SIG-M5 (cell line): Measurements from ENCODE around the gene KRTAP10-1.

Source experiments
- DNase-seq: peaks from one replicate; lab custom pipeline; 2025; lab: John Stamatoyannopoulos, UW

KRTAP10-1 gene

DNA sequence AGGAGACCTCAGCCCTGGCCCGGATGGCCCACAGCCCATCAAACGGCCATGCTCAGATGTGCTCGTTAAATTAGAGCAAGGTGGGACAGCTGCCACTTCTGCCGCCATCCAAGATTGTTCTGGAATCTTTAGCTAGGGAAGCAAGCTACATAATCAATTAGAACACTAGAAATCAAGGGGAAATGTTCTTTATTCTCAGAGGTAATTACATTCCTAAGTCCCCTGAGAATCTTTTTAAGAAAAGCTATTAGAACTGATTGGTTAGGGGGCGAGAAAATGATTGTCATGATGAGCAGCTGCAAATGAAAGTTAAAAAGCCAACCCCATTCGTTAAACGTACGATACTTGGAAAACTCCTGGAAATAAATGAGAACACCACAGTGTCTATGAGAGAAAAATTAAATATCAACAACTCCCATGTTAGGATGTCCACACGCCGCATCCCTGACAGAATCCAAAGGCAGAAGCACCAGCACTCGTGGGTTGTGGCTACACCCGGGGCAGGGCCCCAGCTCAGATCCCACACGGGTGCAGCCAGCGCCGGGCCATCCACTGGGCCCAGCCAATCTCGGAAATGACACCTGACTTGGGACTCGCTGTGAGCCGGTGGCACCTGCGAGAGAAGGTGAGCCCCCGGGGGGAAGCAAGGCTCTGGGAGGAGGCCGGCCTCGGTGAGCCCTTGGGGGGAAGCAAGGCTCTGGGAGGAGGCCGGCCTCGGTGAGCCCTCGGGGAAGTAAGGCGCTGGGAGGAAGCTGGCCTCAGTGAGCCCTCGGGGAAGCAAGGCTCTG lies 37.6 kb downstream of the KRTAP10-1 start:
- DNase-seq: no peak

DNA sequence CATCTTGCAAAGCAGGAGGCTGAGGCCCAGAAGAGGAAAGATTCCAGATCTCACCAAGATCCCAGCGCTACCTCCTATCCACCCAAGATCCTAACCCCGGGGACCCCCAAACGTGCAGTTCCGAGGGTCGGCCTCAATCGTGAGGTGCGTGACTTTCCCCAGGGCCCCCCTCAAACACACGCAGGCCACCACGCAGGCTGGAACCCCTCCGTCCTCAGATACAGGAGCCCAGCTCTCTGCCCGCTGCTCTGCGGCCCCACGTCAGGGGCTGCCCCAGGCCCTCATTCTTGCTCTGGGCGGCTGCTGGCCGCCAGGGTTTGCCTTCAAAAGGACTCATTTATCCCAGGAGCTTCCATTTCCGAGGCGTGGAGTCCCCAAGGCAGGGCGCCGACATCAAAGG lies 39.9 kb downstream of the KRTAP10-1 start:
- no peak for DNase-seq

DNA sequence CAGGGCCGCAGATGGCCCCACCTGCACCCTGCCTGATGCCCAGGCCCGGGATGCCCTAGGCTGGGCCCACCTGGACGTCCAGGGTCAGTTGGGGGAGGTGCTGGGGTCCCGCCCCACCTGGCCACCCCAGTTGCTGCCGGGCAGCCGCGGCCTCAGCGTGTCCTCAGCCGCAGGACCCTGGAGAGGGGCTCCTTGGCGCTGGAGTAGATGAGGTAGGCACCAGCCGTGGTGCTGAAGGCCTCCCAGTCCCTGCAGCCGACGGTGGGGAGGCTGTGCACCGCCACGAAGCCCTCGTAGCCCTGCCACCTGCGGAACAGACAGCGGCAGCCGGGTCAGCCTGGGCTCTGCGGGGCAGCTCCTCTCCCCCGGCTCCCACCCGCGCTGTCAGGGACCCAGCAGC lies 40.4 kb downstream of the KRTAP10-1 start:
- DNase-seq: no peak

DNA sequence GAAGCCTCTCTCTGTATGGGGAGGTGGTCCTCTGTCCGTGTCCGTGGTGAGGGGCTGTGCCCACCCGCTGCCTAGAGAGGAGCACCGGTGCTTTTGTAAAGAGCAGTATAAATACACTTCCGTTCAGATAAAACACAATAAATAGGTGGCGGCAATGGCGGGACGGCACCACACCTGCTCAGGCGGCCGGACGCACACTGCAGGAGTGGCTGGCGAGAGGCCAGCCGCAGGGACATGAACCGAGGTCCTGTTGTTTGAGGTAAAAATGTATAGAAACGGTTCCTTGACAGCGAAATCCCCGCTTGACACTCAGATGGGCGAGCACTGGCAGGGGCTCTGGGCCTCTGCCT lies 40.8 kb downstream of the KRTAP10-1 start:
- DNase-seq: no peak

DNA sequence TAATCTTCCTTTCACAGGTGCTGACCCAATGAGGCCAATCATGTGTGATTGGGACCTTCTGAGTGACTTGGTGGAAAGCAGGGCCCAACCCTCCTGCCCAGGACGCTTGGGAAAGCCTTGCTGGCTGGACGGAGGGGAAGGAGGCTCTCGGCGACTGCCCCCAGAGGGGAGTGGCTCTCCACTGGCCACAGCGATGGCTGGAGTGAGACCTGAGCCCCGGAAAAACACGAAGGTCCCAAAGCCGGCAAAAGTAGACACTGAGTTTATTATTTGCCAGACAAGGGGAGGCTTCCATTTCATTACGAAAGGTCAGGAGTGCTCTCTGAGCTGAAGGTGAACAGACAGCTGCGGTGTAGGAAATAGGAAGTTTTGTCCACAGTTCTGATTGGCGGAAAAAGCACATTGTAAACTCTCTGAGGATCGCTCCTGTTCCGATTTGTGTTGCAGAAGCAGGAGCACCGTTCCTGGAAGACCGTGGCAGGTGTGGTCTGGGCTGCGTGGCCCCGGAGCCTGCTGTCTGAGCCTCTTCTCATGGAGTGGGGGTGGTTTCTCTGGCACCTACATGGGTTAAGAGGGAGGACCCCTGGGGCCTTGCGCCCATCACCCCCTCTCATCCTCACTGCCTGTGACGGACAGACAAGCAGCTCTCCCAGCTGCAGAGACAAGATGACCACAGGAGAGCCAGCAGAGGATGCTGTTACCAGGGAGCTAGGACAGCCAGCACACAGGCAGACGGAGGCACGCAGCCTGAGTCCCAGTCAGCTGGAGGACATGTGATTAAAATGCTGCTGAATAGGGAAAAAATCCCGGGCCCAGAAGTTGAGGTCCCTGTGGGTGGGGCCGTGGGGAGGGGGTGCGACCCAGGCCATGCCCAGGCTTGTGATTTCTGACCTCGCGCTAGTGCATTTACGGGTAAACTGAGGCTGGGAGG lies 41.5 kb downstream of the KRTAP10-1 start:
- DNase-seq: no peak

DNA sequence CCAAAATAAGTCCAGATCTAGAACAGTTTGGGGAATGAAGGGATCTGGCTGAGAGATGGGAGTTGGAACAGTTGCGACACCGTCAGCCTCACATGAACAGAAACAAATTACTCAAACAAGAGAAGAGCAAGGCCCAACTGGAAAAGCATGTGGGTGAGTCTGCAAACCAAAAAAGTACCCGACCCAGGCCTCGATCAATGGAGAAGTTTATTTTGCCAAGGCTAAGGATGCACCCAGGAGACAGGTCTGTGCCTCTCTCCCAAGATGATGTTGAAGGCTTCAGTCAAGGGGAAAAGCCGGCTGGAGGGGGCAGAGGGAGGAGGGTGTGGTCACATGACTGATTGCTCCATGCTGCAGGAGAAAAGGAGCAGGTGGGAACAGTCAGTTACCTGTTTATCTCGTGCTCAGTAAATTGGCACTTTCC lies 42.3 kb downstream of the KRTAP10-1 start:
- DNase-seq: no peak

DNA sequence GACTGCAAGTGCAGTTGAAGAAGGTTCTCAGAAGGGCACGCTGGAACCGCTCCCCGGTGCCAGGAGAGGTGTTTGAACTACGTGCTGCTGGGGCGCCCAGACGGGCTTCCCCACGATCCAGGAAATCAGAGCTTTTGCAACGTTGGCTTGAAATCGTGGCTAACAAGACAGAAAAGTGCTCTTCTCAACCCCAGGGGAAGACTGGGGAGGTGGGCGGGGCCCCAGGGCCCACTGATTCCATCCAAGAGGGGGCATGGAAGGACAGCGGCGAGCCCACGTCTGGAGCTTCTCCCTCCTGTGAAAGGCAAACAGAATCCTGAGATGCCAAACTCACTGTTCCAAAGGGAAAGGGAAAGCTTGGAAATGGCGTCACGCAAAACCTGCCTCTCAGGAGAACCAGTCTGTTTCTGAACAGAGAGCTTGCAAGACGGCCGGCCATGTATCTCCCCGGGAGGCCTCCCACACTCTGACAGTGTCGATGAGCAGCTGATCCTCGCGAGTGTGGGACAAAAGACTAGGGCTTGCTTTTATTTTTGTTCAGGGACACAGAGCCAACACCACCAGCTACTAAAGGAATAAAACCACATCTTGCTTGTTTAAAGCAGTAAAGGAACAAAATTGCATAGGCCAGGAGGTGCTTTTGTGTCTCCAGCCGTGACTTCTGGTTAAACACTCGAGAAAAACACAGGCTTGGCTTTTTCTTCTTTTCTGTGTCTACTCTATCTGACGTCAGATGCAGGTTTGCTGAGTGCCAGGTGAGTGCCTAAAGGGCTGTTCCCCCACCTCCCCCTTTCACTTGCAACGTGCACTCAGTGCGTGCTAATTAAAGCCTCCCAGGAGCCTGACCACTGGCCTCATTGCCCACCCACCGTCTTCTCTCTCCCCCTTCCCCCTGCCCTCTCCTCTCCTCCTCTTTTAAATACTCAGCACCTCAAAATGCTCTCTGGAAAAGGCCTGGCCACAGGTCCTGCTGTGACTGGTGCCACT lies 43.1 kb downstream of the KRTAP10-1 start:
- DNase-seq: no peak

DNA sequence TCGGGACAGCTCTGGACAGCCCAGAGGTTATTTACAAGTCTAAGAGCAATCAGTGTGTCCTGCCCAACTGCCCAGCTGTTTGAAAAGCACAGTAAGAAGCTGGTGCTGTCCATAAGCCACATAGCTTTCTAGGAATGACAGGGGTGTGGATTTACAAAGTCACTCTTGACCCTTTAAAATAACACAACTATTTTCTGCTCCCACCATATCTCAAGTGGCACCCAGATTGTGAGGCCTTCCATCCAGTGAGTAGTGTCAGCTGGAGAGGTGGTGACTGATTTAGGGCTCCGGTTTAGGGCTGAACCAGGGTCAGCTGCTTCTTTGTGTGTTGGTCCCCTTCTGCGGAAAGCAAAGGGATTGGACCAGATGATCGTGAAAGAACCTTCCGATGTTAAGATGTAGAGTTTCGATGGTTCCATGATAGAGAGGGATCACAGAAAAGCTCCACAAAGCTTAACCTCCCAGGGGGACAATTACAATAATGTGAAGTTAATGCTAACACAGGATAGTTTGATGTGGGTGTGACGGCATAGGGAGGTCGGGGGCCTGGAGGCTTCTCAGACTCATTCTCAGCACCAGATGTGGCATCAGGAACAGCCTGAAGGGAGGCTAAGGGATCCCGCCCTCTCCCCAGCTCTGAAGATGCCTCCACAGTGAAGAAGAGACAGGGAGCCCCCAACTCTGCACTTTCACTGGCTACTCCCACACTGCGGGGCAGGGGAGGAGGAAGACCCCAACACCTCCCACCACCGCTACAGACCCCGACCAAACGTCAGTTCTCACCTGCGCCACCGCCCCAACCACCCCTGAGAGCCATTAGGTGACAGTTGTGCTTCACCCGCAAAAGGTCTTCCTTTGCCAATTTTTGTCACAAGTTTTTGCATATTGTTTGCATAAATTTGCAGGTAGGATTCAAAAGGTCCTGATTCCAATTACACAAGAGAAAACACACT lies 44.1 kb downstream of the KRTAP10-1 start:
- no peak for DNase-seq

DNA sequence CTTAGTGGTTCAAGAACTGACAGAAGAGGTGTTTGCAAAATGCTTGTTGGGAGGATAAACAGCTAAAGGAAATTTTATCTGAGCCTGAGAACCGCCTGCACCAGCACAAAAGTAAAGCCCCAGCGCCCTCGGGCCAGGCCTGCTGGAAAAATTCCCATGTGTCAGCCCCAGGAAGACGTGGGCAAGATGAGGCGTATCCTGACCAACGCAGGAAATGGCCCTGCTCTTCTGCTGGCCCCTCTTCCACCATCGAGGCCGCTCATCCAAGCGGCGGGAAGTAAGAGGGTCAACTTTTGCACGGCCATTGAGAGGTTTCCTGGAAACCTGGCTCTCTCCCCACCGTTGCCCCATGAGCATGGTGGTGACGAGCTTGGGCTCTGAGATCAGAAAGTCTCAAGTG lies 45.0 kb downstream of the KRTAP10-1 start:
- DNase-seq: no peak

DNA sequence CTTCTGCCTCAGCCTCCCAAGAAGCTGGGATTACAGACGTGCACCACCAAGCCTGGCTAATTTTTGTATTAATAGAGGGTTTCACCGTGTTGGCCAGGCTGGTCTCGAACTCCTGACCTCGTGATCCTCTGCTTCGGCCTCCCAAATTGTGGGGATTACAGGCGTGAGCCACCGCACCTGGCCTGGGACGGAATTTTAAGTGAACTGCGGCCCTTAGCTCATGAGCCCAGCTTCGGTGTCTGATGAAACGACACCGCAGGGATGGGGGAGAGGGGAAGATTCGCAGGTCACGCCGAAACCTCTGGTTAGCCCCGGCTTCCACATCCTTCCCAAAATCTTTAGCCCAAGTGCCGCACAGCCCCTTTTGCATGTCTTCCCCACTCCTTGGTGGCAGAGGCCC lies 45.6 kb downstream of the KRTAP10-1 start:
- no peak for DNase-seq

DNA sequence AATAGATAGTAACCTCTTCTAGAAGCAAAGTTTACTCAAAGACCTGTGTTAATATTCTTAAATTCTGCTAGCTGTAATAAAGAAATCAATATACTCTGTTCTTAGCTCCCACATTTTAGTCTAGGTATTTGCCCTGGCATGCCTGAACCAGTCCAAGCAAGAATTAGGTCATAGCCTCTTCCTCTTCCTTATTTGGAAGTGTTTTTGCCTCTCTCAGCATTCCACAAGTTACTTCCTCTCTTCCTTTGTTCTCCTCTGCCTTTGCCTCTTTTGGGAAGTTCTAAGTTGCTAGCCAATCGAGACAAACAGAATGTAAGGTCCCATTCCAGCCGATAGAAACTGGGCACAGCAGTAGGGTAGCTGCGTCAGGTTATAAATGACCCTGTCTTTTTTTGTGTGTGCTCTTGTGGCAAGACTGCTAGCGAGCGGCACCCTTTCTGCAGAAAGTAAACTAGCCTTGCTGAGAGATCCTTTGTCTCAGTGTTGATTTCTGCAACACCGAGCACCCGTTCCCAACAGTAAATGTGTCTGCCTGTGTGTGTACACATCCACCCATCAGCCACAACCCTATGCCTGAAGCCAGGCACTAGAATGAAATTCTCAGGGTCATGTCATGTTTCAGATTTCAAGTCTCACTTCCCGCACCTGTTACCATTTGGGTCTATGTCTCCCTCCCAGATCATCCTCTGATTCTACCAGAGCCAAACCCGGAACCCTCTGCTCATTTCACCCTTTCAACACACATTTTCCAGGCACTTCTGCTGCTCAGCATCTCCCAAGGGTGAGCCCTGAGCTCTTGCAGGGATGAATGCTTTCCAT lies 47.2 kb downstream of the KRTAP10-1 start:
- no peak for DNase-seq

DNA sequence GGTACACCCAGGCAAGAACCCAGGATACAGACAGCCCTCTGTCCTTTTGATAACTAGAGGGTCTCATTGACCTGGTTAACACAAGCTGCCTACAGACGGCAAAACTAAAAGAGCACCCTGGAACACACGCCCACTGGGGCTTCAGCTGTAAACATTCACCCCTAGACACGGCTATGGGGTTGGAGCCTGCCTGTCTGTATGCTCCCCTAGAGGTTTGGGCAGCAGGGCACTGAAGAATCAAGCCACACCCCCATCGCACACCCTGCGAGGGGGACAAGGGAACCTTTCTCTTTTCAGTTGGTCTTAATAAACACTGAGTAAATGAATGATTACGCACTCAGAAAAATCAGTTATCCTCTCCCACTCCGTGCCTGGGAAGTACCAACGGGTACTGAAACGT lies 49.2 kb downstream of the KRTAP10-1 start:
- no peak for DNase-seq

DNA sequence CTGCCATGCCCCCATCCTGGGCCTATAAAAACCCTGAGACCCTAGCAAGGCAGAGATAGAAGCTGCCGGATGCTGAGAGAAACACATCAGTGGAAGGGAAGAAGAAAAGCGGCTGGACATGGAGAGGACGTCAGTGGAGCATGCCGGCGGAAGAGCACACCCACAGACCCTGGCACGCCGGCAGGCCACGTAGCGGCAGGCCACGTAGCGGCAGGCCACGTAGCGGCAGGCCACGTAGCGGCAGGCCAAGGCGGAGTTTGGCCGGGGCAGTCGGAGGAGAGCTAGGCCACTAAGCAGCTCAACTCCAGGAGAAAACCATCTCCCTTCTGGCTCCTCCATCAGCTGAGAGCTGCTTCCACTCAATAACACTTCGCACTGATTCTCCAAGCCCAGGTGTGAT lies 49.6 kb downstream of the KRTAP10-1 start:
- DNase-seq: no peak

DNA sequence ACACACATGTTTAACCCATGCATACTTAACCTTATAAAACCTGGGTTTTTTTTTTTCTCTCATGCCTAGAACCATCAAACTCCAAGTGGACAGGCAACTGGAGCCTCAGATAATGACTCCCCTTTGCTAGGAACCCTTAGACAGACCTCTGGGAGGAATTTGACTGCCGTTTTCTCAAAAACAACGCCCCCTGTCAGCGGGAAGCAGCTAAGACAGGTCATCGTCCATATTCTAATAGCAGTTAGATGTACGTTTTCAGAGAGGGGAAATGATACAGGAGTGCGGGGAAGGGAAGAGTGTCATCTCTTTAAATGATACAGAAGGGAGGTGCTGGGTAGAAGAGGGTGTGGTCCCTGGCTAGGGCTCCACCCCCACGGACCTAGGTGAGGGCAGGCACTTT lies 50.0 kb downstream of the KRTAP10-1 start:
- no peak for DNase-seq
